TTC549 (cell line): ENCODE data around the gene ZNF460.
A peak's percentile ranks its signal among the peaks of the same experiment; 100 is the strongest.
"Not testable (repeated sequence)": the region's sequence is repeated elsewhere in the genome, so short reads cannot be mapped to it uniquely, and the experiment has no call there.

ENCODE experiments used
- FAIRE-seq: peaks from 2 replicates; lab custom pipeline; 2012; peaks lifted over from hg19 to GRCh38; lab: Jason Lieb, UNC

The ZNF460 gene

GRCh38 chr19:57280165-57280961 lies at the start of gene ZNF460:
TSS of gene ZNF460 (plus strand) at chr19:57280485. CDS start at chr19:57280807, 322 bp downstream.
- no peak for FAIRE-seq

- FAIRE-seq: no peak
These were observed 48.6 kb upstream of the ZNF460 start for GRCh38 chr19:57231686-57232085.

- FAIRE-seq: no peak
These were observed 47.1 kb upstream of the ZNF460 start for GRCh38 chr19:57233207-57233606.

- FAIRE-seq: no peak
These were observed 40.3 kb upstream of the ZNF460 start for GRCh38 chr19:57239982-57240310.

- FAIRE-seq: peak; percentile 68
These were observed 39.8 kb upstream of the ZNF460 start, which contains the start of gene ZNF805 for GRCh38 chr19:57240311-57241090. TSS of gene ZNF805 (plus strand) at chr19:57240632. CDS start at chr19:57240892, 260 bp downstream.

GRCh38 chr19:57241176-57241575 lies 39.1 kb upstream of the ZNF460 start:
- FAIRE-seq: no peak

GRCh38 chr19:57242821-57243220 lies 37.5 kb upstream of the ZNF460 start:
- no peak for FAIRE-seq

GRCh38 chr19:57244513-57244912 lies 35.8 kb upstream of the ZNF460 start:
- no peak for FAIRE-seq

- no peak for FAIRE-seq
These were observed 35.2 kb upstream of the ZNF460 start for GRCh38 chr19:57245066-57245465.

GRCh38 chr19:57245959-57246358 lies 34.3 kb upstream of the ZNF460 start:
- FAIRE-seq: no peak

- no peak for FAIRE-seq
These were observed 31.6 kb upstream of the ZNF460 start for GRCh38 chr19:57248646-57249045.

GRCh38 chr19:57249329-57249728 lies 31.0 kb upstream of the ZNF460 start:
- FAIRE-seq: no peak

- not testable (repeated sequence) for FAIRE-seq
These were observed 26.5 kb upstream of the ZNF460 start for GRCh38 chr19:57253767-57254166.

- no peak for FAIRE-seq
These were observed 18.2 kb upstream of the ZNF460 start for GRCh38 chr19:57262044-57262443.

GRCh38 chr19:57263244-57263741 lies 17.0 kb upstream of the ZNF460 start:
- no peak for FAIRE-seq

GRCh38 chr19:57267291-57267690 lies 13.0 kb upstream of the ZNF460 start:
- no peak for FAIRE-seq

- FAIRE-seq: no peak
These were observed 10.6 kb upstream of the ZNF460 start for GRCh38 chr19:57269515-57270250.

GRCh38 chr19:57271280-57271679 lies 9.0 kb upstream of the ZNF460 start:
- FAIRE-seq: no peak

- no peak for FAIRE-seq
These were observed 7.3 kb upstream of the ZNF460 start for GRCh38 chr19:57273014-57273413.

GRCh38 chr19:57276430-57276829 lies 3.9 kb upstream of the ZNF460 start:
- no peak for FAIRE-seq

- FAIRE-seq: not testable (repeated sequence)
These were observed 1.8 kb upstream of the ZNF460 start for GRCh38 chr19:57278481-57278880.

GRCh38 chr19:57279418-57280164 lies 694 bp upstream of the ZNF460 start:
- no peak for FAIRE-seq
